Measurements from ENCODE around the gene GNG5.
A peak's percentile ranks its signal among the peaks of the same experiment; 100 is the strongest.
"Not testable (repeated sequence)": the region's sequence is repeated elsewhere in the genome, so short reads cannot be mapped to it uniquely, and the experiment has no call there.

The GNG5 gene

DNA sequence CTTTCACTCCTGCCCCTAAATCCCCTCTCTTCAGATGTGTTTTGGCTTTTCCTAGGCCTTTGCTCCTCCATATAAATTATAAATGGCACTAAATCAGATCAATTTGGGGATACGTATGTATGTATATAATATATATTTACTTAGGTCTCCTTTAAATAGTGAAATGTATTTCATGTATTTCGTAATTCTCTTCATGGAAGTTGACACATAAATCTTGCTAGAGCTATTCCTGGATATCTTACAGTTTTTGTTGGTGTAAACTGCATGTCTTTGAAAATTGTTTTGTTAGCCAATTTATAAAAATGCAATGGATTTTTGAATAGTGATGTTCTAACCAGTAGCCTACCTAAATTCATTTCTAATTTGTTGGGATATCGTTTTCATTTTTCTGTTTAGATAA, 18.3 kb downstream of the GNG5 start:
- no peak for DNase-seq (ENCODE audit: low read depth)

DNA sequence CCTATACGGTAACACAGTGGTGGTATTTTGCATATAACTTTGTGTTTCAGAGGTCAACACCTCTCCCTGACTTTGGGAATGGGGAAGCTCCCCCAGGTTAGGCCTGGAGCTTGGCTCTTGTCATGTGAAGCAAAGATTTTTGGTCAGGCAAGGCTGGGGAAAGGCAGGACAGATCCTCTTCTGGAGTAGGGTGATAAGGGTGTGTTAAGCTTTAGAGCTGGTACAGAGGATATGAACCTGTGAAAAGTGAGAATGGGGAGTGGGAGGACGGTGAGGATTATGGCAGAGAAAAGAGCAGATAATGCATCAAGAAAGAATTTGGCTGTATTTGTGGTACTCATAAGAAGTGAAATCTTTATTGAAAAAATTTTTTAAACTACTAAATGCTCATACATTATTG, 25.1 kb downstream of the GNG5 start:
- no peak for DNase-seq (ENCODE audit: low read depth)

DNA sequence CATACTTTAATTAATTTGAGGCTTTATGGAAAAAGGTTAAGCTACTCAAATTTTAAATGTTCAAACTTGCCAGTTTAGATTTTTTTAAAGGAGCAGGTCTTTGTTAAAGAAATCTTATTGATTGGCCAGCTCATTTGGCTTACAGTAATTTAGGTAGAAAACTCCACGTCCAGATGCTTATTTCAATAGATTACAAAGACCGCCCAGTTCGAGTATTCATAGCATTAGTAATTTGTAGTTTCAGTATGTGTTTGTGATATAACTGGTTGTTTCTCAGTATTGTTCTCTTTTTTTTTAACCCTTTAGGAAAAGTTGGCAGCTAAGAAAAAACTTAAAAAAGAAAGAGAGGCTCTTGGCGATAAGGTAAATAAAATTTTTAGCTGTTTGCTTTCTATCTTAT, 25.7 kb downstream of the GNG5 start:
- no peak for DNase-seq (ENCODE audit: low read depth)

DNA sequence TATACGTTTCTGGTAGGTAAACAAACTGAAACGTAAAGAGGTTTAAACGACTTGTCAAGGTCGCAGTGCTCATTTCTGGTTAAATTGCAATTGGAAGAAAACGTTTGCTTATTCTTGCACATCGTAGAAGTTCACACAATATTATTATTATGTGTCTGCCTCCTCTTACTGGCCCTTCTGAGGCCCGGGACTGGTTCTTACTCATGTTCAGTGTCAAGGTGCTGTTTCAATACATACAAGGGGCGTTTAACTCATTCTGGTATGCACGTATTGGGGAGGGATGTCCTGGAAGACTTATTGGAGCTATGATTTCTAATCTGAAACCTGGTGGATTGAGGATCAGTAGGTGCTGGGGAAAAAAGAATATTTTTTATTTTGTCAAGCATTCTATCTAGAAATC, 26.4 kb downstream of the GNG5 start:
- DNase-seq (ENCODE audit: low read depth) = no peak

DNA sequence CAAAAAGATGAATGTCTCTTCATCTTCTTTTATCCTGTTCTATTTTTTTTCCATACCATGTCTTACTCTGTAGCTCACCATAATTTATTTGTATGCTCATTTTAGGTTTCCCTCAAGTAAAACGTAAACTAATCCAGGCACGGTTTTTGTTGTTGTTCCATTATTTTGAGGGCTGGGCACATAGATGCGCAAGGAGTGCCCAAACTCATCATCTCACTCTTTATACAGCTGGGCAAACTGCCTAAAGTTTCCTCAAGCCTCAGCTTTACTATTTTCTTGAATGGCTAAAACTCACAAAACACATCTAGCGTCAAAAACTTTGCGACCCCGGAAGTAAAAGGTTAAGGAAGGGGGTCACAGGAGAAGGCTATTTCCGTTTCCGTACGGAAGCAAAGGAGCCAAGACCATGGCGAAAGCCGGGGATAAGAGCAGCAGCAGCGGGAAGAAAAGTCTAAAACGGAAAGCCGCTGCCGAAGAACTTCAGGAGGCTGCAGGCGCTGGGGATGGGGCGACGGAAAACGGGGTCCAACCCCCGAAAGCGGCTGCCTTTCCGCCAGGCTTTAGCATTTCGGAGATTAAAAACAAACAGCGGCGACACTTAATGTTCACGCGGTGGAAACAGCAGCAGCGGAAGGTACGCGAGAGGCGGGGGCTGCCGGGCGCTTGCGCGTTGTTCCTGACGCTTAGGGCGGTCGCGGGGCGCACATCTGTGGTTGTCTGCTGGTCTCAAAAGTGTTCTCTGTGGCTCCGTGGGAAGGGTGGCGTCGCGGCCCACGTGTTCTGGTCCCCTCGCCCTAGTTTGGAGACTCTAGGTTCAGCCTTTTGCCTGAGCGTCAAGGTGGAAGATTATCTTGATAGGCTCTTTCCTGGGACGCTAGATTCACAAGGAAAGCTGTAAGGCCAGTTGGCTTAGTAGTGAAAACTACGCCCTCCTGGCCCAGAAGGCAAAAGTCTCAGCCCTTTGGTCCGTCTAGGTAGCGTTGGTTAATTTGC, 27.2 kb downstream of the GNG5 start, which contains the start of gene RPF1:
RPF1 (plus strand) TSS at position 391 of the 993 bp plus-strand sequence; CDS start at position 407, 16 bp downstream.
- peak; percentile 68 for DNase-seq (ENCODE audit: low read depth)

DNA sequence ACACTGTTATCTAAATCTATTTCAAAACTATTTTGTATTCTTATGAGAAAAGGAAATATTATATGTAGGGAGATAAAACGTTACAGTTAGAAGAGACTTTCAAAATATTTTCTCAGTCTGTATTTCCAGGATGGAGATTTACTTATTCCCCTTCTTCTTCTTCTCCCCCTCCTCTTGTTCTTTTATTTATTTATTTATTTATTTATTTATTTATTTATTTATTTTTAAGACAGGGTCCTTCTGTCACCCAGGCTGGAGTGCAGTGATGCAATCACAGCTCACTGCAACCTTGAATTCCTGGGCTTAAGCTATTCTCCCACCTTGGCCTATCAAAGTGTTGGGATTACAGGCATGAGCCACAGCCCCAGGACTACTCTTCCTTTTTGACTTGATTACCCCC, 30.2 kb downstream of the GNG5 start:
- DNase-seq (ENCODE audit: low read depth) = no peak

DNA sequence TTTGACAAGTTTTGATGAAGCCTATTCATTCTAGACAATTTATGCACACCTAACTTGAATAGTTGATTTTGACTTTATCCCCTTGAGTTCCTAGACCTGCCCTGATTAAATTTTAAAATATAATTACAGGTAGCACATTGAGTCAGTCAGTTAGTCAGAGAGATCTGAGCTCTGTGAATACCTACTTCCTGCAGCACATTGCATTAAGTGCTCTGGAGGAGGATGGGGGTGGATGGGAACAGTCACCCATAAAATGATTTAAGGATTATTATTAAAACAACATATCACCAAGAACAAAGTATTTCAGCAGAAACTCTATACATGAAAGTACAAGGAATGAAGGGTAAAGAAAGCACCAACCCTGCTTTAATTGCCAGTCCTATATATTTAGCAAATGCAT, 39.1 kb downstream of the GNG5 start:
- no peak for DNase-seq (ENCODE audit: low read depth)

DNA sequence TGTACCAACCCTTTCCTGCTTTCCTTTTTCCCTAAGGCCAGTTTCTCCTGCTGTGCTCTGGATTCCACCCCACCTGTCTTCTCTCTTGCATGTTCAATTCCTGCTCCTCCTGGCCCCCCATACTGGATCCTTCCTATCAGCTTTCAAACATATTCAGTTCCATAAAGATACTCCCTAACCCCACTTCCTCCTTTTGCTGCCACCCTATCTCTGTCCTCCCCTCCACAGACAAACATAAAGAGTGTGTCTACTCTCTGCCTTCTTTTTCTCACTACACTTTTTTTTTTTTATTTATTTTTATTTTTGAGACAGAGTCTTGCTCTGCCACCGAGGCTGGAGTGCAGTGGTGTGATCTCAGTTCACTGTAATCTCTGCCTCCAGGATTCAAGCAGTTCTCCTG, 44.3 kb downstream of the GNG5 start:
- DNase-seq (ENCODE audit: low read depth) = no peak

DNA sequence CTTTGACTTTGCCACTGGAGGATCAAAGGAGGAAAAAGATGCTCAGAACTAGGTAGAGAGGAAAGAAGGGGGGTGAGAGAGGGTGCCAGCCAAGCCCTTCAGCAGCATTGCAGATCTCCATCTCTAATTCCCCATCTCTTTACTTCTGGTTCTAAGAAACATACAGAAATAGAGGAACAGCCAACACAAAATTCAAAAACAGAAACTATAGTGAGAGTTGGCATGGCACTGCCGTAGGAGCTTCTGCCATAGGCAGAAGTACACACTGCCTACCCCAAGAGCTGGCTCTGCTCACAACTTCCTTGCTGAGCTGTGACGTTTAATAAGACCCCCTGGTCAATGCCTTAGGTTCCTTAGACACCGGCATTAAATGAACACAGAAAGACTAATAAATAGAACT, 53.9 kb downstream of the GNG5 start:
- DNase-seq (ENCODE audit: low read depth) = no peak

DNA sequence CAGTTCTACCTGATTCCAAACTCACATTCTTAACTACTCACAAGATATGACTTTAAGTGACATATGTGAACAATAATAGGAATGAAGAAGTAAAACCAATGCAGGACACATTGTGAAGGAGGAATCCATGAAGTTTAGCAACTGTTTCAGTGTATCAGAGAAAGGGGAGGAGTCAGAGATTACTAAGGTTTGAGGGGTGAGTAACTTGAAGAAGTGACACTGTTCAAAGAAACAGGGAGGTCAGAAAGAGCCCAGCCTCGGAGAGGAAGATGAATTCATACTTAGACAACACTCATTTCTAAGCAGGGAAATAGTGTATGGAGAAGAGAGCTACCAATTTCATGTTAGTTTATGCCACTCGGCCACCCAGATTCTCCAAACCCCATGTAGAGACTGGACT, 55.5 kb downstream of the GNG5 start:
- DNase-seq (ENCODE audit: low read depth) = no peak

DNA sequence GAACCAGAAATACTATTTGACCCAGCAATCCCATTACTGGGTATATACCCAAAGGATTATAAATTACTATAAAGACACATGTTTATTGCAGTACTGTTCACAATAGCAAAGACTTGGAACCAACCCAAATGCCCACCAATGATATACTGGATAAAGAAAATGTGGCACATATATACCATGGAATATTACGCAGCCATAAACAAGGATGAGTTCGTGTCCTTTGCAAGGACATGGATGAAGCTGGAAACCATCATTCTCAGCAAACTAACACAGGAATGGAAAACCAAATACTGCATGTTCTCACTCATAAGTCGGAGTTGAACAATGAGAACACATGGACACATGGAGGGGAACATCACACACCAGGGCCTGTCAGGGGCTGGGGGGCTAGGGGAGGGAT, 57.7 kb downstream of the GNG5 start:
- DNase-seq (ENCODE audit: low read depth) = not testable (repeated sequence)

Measured in stimulated activated CD8-positive, alpha-beta memory T cell treated with anti-CD3 and anti-CD28 coated beads, Interleukin-12 subunit alpha, Interleukin-12 subunit beta, amount 100 ng/mL, for 4 hours (primary cell).